Endothelial cell of umbilical vein (primary cell): ENCODE results near the gene ANKRD28. TPM values are rescaled to one million over a fixed set of nuclear protein-coding genes. Genes with fewer than 3 reads are reported as not detected.

Experiments used
- BruUV-seq: library from RNA; stranded (reverse); fragments of 400-500 nt; replicated peaks from 2 replicates; lab custom pipeline; 2021; lab: Mats Ljungman, UMichigan
- CTCF ChIA-PET: fragments of 300-600, 350-600 bp; sonication (Branson Sonifier 250); formaldehyde crosslinking; loops from one replicate; lab custom pipeline; 2021; ENCODE audit warnings: antibody characterized with exemption, inconsistent platforms; lab: Charles Lee
- POLR2A ChIA-PET: fragments of 300-600, 350-600 bp; sonication (Branson Sonifier 250); formaldehyde crosslinking; loops from one replicate; lab custom pipeline; 2021; ENCODE audit warnings: antibody characterized with exemption, inconsistent platforms; lab: Charles Lee
- DNase-seq: peaks from one replicate; pipeline ENCODE4 v3.0.0-alpha.2; 2011; ENCODE audit warnings: low read depth, low spot score
- FAIRE-seq: peaks from 2 replicates; lab custom pipeline; 2011; peaks lifted over from hg19 to GRCh38; lab: Jason Lieb, UNC
- H2AFZ ChIP-seq: 2 replicates; pipeline ENCODE4 v1.6.0; 2012; ENCODE audit warnings: low read depth, low read length, control low read depth, inconsistent platforms
- H3K27ac ChIP-seq: 2 replicates; pipeline ENCODE4 v1.5.1; 2011; ENCODE audit warnings: low read depth, mild to moderate bottlenecking, control low read depth, low read length, moderate library complexity; ENCODE audit not compliant: insufficient read depth
- H3K27me3 ChIP-seq, 2 experiments: 2 replicates each; pipeline versions ENCODE4 v1.6.0 to v1.6.1; 2011; ENCODE audit warnings: low read length in 2 of 2, mixed read lengths in 1 of 2; ENCODE audit not compliant: control insufficient read depth in 2 of 2, insufficient read depth in 2 of 2
- H3K36me3 ChIP-seq, 2 experiments: 2 replicates in 1 of 2; 3 replicates in 1 of 2; pipeline ENCODE4 v1.5.1; 2011; ENCODE audit warnings: low read length in 2 of 2, mild to moderate bottlenecking in 1 of 2, moderate library complexity in 1 of 2; ENCODE audit not compliant: control insufficient read depth in 2 of 2, insufficient read depth in 2 of 2; ENCODE audit errors: extremely low read depth in 1 of 2
- H3K4me1 ChIP-seq: 3 replicates; pipeline ENCODE4 v1.5.1; 2011; ENCODE audit warnings: mild to moderate bottlenecking, low read length; ENCODE audit not compliant: control insufficient read depth, insufficient read depth; ENCODE audit errors: extremely low read depth
- H3K4me2 ChIP-seq: 2 replicates; pipeline ENCODE4 v1.6.1; 2011; ENCODE audit warnings: low read length, control low read depth, mixed read lengths; ENCODE audit not compliant: insufficient read depth
- H3K4me3 ChIP-seq, 3 experiments: fragments of 200-600 bp in 1 of 3; sonication (generic), shearing (Covaris generic) in 1 of 3; replicated peaks in 1 of 3; 2 replicates each; pipeline ENCODE4 v1.5.1; 2011 to 2016; ENCODE audit warnings: control low read depth in 3 of 3, low read length in 3 of 3, mild to moderate bottlenecking in 2 of 3, inconsistent platforms in 1 of 3, low read depth in 1 of 3, moderate library complexity in 1 of 3; ENCODE audit not compliant: insufficient read depth in 1 of 3
- H3K79me2 ChIP-seq: 2 replicates; pipeline ENCODE4 v1.6.0; 2012; ENCODE audit warnings: low read length, inconsistent platforms; ENCODE audit not compliant: control insufficient read depth, insufficient read depth
- H3K9ac ChIP-seq: replicated peaks from 2 replicates; pipeline ENCODE3; 2011; ENCODE audit warnings: low read length, control low read depth; ENCODE audit not compliant: insufficient read depth; ENCODE audit errors: extremely low read depth
- H3K9me1 ChIP-seq: replicated peaks from 3 replicates; pipeline ENCODE4 v1.6.0; 2011; ENCODE audit warnings: mild to moderate bottlenecking, low read length; ENCODE audit not compliant: control insufficient read depth, insufficient read depth; ENCODE audit errors: extremely low read depth
- H3K9me3 ChIP-seq: replicated peaks from 2 replicates; pipeline ENCODE4 v1.5.1; 2012; ENCODE audit warnings: low read length, inconsistent platforms; ENCODE audit not compliant: control insufficient read depth, insufficient read depth
- H4K20me1 ChIP-seq: replicated peaks from 2 replicates; pipeline ENCODE3; 2011; ENCODE audit warnings: mild to moderate bottlenecking, low read length; ENCODE audit not compliant: control insufficient read depth, insufficient read depth; ENCODE audit errors: extremely low read depth
- EZH2 ChIP-seq: IDR thresholded peaks from 2 replicates; pipeline ENCODE4 v1.6.1; 2012; ENCODE audit warnings: borderline replicate concordance, low read depth, mild to moderate bottlenecking, moderate library complexity, low read length, inconsistent platforms; ENCODE audit not compliant: severe bottlenecking
- FOS ChIP-seq: IDR thresholded peaks from 2 replicates; pipeline ENCODE4 v1.6.1; 2011; ENCODE audit warnings: mild to moderate bottlenecking, low read length, moderate library complexity, borderline replicate concordance; ENCODE audit not compliant: insufficient read depth
- JUN ChIP-seq: IDR thresholded peaks from 2 replicates; pipeline ENCODE4 v1.6.1; 2011; ENCODE audit warnings: borderline replicate concordance, low read depth; ENCODE audit not compliant: insufficient read length, insufficient read depth
- MYC ChIP-seq: IDR thresholded peaks from one replicate; pipeline ENCODE4 v1.6.1; 2011; ENCODE audit warnings: mild to moderate bottlenecking, low read depth, low read length
- POLR2A ChIP-seq: IDR thresholded peaks from 2 replicates; pipeline ENCODE4 v1.6.1; 2012; ENCODE audit warnings: low read depth, mild to moderate bottlenecking, control low read depth, low read length
- POLR2AphosphoS5 ChIP-seq: IDR thresholded peaks from 2 replicates; pipeline ENCODE4 v1.6.1; 2012; ENCODE audit warnings: low read depth, mild to moderate bottlenecking, control low read depth, low read length, moderate library complexity; ENCODE audit not compliant: insufficient read depth
- dilution Hi-C: fragments of 300-500 bp; cut with MboI; formaldehyde crosslinking; loops from one replicate; pipeline ENCODE4 v1.15.0; 2019; ENCODE audit warnings: low sequenced_read_pairs; ENCODE audit not compliant: extremely low pct_ligation_motif_present
- intact Hi-C: fragments of 100-400 bp; cut with micrococcal nuclease; formaldehyde crosslinking; loops from one replicate; pipeline ENCODE4 v1.10.0; 2022
- polyA plus RNA-seq, 4 experiments: library from polyadenylated mRNA; depleted of rRNA in 3 of 4; stranded (reverse) in 3 of 4; unstranded in 1 of 4; fragments of >200 nt; gene quantifications; 2 replicates each; pipeline versions ENCODE4 v1.2.1 to v1.2.3, GENCODE V29; 2011 to 2012; ENCODE audit warnings: missing spikeins in 1 of 4
- total RNA-seq: library from RNA; stranded (reverse); gene quantifications from 2 replicates; pipeline ENCODE4 v1.2.3, GENCODE V29; 2021
- TF ChIP-seq, protein P1 (sequence below), 2 donors: IDR thresholded peaks; 1 replicate in 1 of 2; 2 replicates in 1 of 2; pipeline ENCODE4 v1.5.1; 2011; ENCODE audit warnings: low read length in 2 of 2, mild to moderate bottlenecking in 2 of 2, moderate library complexity in 2 of 2, control low read depth in 1 of 2, inconsistent platforms in 1 of 2, low read depth in 1 of 2; ENCODE audit not compliant: insufficient read depth in 1 of 2; ENCODE audit errors: extremely low read depth in 1 of 2
- TF ChIP-seq, protein P2 (sequence below): IDR thresholded peaks from 2 replicates; pipeline ENCODE4 v1.6.1; 2011; ENCODE audit not compliant: insufficient read depth, insufficient read length

ANKRD28 gene
- total and polyA plus RNA-seq, 2 donors (not counting 3 experiments of a cell fraction or from before 2014, with no cell fraction given): 36.7 to 97.3 TPM

DNA sequence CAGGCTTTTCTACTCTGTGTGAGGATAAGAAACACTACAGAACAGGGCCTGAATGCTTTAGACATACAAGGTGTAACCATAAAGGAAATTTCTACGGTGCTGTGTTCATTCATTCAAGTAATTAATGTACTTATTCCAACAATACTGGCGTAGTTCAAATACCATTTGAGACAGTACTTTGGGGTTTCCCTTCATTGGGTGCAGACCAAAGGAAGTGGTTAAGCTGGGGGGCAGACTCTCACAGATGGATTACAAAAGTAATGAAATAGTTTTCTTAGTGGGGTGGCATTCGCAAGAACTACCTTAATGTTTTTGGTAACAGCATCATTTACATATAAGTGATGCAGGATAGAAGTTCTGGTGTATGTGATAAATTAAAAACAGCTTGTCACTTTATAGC, 130.3 kb downstream of the ANKRD28 start:
- no peaks in the 10 kb centered on the region for H3K9me3 ChIP-seq
- no peaks in the 10 kb centered on the region for H3K9me1 ChIP-seq
- H3K4me1 ChIP-seq: no peaks in the 10 kb centered on the region
- H2AFZ ChIP-seq: no peak overlapping the region
- intact Hi-C loops: no loop called here
- no peak overlapping the region for H3K4me3 ChIP-seq
- H3K27ac ChIP-seq: no peak overlapping the region
- peaks cover 2 to 12% of the 10 kb centered on the region in 2 experiments for H3K36me3 ChIP-seq
- BruUV-seq: no TSS peak
- TF ChIP-seq EZH2 (no peak), FOS (no peak)
- no peaks in the 10 kb centered on the region for H3K79me2 ChIP-seq
- dilution Hi-C loops: no loop called here
- ChIA-PET POLR2A (no interaction called here), CTCF (interaction anchor here (0.5 to 1.2 kb wide), 2 partner anchors 16 to 129 kb away, joined by 3 to 4 read pairs; no protein-coding TSS in a partner anchor)
- FAIRE-seq (no peak), DNase-seq (no peak)
- H3K4me2 ChIP-seq: no peak overlapping the region
- no peaks in the 10 kb centered on the region for H3K27me3 ChIP-seq
- no peaks in the 10 kb centered on the region for H4K20me1 ChIP-seq
- H3K9ac ChIP-seq: no peak overlapping the region

DNA sequence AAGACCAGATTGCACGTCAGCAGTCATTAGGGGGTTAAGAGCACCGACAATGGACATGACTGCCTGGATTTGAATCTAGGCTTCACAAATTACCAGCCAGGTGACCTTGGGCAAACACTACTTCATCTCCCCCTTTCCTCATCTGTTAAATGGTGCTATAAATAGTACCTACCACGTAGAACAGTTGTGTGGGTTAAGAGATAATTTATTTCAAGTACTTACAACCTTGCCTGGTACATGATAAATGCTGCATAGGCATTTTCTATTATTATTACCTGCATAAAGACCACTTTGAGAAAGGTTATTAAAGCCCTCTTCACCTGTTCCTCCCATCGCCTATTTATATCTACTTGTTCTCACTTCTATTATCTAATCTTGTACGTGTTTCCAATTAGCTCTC, 131.5 kb downstream of the ANKRD28 start:
- no peak overlapping the region for H3K9ac ChIP-seq
- TF ChIP-seq FOS: no peak
- no peak for TF ChIP-seq MYC
- no peak for TF ChIP-seq JUN
- TF ChIP-seq, protein P1, sequence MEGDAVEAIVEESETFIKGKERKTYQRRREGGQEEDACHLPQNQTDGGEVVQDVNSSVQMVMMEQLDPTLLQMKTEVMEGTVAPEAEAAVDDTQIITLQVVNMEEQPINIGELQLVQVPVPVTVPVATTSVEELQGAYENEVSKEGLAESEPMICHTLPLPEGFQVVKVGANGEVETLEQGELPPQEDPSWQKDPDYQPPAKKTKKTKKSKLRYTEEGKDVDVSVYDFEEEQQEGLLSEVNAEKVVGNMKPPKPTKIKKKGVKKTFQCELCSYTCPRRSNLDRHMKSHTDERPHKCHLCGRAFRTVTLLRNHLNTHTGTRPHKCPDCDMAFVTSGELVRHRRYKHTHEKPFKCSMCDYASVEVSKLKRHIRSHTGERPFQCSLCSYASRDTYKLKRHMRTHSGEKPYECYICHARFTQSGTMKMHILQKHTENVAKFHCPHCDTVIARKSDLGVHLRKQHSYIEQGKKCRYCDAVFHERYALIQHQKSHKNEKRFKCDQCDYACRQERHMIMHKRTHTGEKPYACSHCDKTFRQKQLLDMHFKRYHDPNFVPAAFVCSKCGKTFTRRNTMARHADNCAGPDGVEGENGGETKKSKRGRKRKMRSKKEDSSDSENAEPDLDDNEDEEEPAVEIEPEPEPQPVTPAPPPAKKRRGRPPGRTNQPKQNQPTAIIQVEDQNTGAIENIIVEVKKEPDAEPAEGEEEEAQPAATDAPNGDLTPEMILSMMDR (IDR thresholded peaks at IDR 0.05; ENCODE audit: extremely low read depth in 1 of 2, insufficient read depth in 1 of 2, low read depth in 1 of 2, low read length in 2 of 2): no peak
- TF ChIP-seq POLR2AphosphoS5: no peak
- TF ChIP-seq, protein P2, sequence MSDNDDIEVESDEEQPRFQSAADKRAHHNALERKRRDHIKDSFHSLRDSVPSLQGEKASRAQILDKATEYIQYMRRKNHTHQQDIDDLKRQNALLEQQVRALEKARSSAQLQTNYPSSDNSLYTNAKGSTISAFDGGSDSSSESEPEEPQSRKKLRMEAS: no peak
- TF ChIP-seq EZH2: no peak
- TF ChIP-seq POLR2A: no peak
- intact Hi-C loops (no loop called here), dilution Hi-C loops (no loop called here)
- H4K20me1 ChIP-seq: no peaks in the 10 kb centered on the region
- H3K27me3 ChIP-seq: no peaks in the 10 kb centered on the region
- H2AFZ ChIP-seq: no peak overlapping the region
- H3K9me3 ChIP-seq: no peaks in the 10 kb centered on the region
- BruUV-seq: no TSS peak
- no peaks in the 10 kb centered on the region for H3K9me1 ChIP-seq
- FAIRE-seq (no peak), DNase-seq (no peak)
- H3K4me1 ChIP-seq: no peaks in the 10 kb centered on the region
- no peaks in the 10 kb centered on the region for H3K79me2 ChIP-seq
- peaks cover 2 to 12% of the 10 kb centered on the region in 2 experiments for H3K36me3 ChIP-seq
- H3K4me2 ChIP-seq: no peak overlapping the region
- ChIA-PET CTCF (interaction anchor here (1.0 to 1.2 kb wide), 2 partner anchors 17 to 36 kb away, joined by 3 to 4 read pairs; no protein-coding TSS in a partner anchor), POLR2A (no interaction called here)
- H3K27ac ChIP-seq: no peak overlapping the region
- H3K4me3 ChIP-seq: no peak overlapping the region
